K562 (cell line): ENCODE results near the gene UBA1. TPM values are rescaled to one million over a fixed set of nuclear protein-coding genes. Genes with fewer than 3 reads are reported as not detected.

Experiments used
- BCLAF1 ChIP-seq, 2 experiments: fragments of 450-650 bp in 1 of 2; IDR thresholded peaks; 2 replicates each; pipeline ENCODE4 v1.6.1; 2011 to 2017; ENCODE audit warnings: low read depth in 2 of 2, antibody characterized with exemption in 1 of 2, borderline replicate concordance in 1 of 2, low read length in 1 of 2, mild to moderate bottlenecking in 1 of 2, mixed read lengths in 1 of 2; ENCODE audit not compliant: control insufficient read depth in 1 of 2
- BHLHE40 ChIP-seq: IDR thresholded peaks from 2 replicates; pipeline ENCODE4 v1.6.1; 2011; ENCODE audit warnings: low read length, improper control_type of control experiment
- BRF2 ChIP-seq: IDR thresholded peaks from 3 replicates; pipeline ENCODE4 v1.6.1; 2011; ENCODE audit warnings: borderline replicate concordance, mild to moderate bottlenecking; ENCODE audit not compliant: insufficient read length, insufficient read depth
- CBFA2T2 ChIP-seq: fragments of 450-650 bp; conservative IDR thresholded peaks from 2 replicates; pipeline ENCODE4 v1.6.1; 2017; ENCODE audit warnings: mild to moderate bottlenecking
- GABPB2 ChIP-seq: fragments of 250-450 bp; sonication (Bioruptor Pico); conservative IDR thresholded peaks from 2 replicates; pipeline ENCODE4 v1.5.1; 2021; ENCODE audit warnings: mild to moderate bottlenecking
- GATAD2B ChIP-seq: fragments of 450-650 bp; IDR thresholded peaks from 2 replicates; pipeline ENCODE4 v1.6.1; 2017; ENCODE audit warnings: mild to moderate bottlenecking, borderline replicate concordance
- HLTF ChIP-seq: fragments of 450-650 bp; IDR thresholded peaks from 2 replicates; pipeline ENCODE4 v1.6.1; 2016
- HNRNPLL ChIP-seq: fragments of 200-400 bp; formaldehyde crosslinking; IDR thresholded peaks from 2 replicates; pipeline ENCODE4 v1.6.1; 2017; ENCODE audit warnings: low read length, low read depth, mild to moderate bottlenecking; ENCODE audit not compliant: poor library complexity, severe bottlenecking
- NFE2L1 ChIP-seq: fragments of 450-650 bp; IDR thresholded peaks from 2 replicates; pipeline ENCODE4 v1.6.1; 2016; ENCODE audit warnings: missing genetic modification characterization, low read depth, mild to moderate bottlenecking, missing compliant biosample characterization, moderate library complexity, borderline replicate concordance
- RCOR1 ChIP-seq, 2 experiments: IDR thresholded peaks; 2 replicates each; pipeline ENCODE4 v1.6.1; 2012; ENCODE audit warnings: low read depth in 2 of 2, low read length in 2 of 2, borderline replicate concordance in 1 of 2, improper control_type of control experiment in 1 of 2
- TAF1 ChIP-seq: IDR thresholded peaks from 2 replicates; pipeline ENCODE4 v1.6.1; 2011; ENCODE audit warnings: mild to moderate bottlenecking, low read length, moderate library complexity; ENCODE audit not compliant: insufficient read depth, control insufficient read depth, severe bottlenecking; ENCODE audit errors: extremely low read depth
- ZNF239 ChIP-seq: fragments of 250-450 bp; sonication (Bioruptor Pico); IDR thresholded peaks from 2 replicates; pipeline ENCODE4 v1.4.0; 2020; ENCODE audit warnings: mild to moderate bottlenecking
- ZNF347 ChIP-seq: fragments of 450-650 bp; formaldehyde crosslinking; IDR thresholded peaks from 2 replicates; pipeline ENCODE4 v1.4.0; 2020; ENCODE audit warnings: low read depth, mild to moderate bottlenecking, moderate library complexity
- ZNF75A ChIP-seq: fragments of 450-650 bp; formaldehyde crosslinking; IDR thresholded peaks from 2 replicates; pipeline ENCODE4 v1.4.0; 2020; ENCODE audit warnings: mild to moderate bottlenecking
- ZNF785 ChIP-seq: fragments of 250-450 bp; sonication (Bioruptor Pico); IDR thresholded peaks from 2 replicates; pipeline ENCODE4 v1.4.0; 2020; ENCODE audit warnings: mild to moderate bottlenecking
- ZSCAN32 ChIP-seq: fragments of 450-650 bp; formaldehyde crosslinking; IDR thresholded peaks from 2 replicates; pipeline ENCODE4 v1.4.0; 2020; ENCODE audit warnings: mild to moderate bottlenecking, moderate library complexity
- polyA plus RNA-seq, 8 experiments: library from polyadenylated mRNA; depleted of rRNA in 4 of 8; stranded (reverse) in 5 of 8; unstranded in 3 of 8; fragments of >200 nt; fragmentation: Nextera tagmentation in 2 of 8; fragmentation: Illumina TruSeq in 1 of 8; extraction: Ambion mirVana in 2 of 8; extraction: Trizol in 1 of 8; gene quantifications; 2 replicates each; pipeline versions ENCODE4 v1.2.1 to v1.2.3, GENCODE V29; 2011 to 2014; ENCODE audit warnings: inconsistent platforms in 1 of 8, missing spikeins in 1 of 8
- total RNA-seq, 7 experiments: library from RNA; depleted of rRNA in 6 of 7; stranded (reverse); fragments of >200 nt in 6 of 7; fragmentation: Illumina TruSeq in 2 of 7; extraction: Trizol in 2 of 7; gene quantifications; 2 replicates each; pipeline versions ENCODE4 v1.2.1 to v1.2.3, GENCODE V29; 2011 to 2021; ENCODE audit warnings: low replicate concordance in 1 of 7
- TF ChIP-seq, protein P1 (sequence below): sonication (generic); formaldehyde crosslinking; IDR thresholded peaks from 2 replicates; pipeline ENCODE4 v1.8.0; 2022; ENCODE audit warnings: mild to moderate bottlenecking, missing genetic modification reagents

UBA1 gene
- total and polyA plus RNA-seq, 9 of the 15 experiments (the other 6 are each of a cell fraction or from before 2014, with no cell fraction given), result 32.0 to 174 (median 93.6) TPM

DNA sequence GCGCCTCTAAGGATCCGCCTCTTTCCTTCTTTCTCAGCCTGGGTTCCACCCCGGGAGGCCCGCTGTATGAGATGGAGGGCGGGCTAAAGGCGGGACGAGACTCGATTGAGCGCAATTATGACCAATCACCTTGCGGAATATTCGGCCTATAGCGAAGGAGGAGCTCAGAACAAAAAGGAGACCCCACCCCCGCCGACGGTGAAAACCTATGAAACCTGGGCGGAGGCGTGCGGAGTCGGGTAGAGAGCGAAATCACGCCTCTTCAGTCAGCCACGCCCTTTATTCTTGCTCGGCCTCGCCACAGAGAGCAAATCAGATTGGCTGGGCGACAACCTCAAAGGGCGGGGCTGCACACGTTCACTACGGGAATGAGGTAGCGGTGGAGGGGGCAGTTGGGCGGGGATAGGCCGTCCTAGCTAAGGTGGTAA, 24.2 kb downstream of the UBA1 start (continued):
- TF ChIP-seq BCLAF1 (IDR thresholded peaks at IDR 0.05; ENCODE audit: borderline replicate concordance in 1 of 2, control insufficient read depth in 1 of 2, low read depth in 2 of 2, low read length in 1 of 2) (no peak), BHLHE40 (peak; percentile 3; the same call in 1 of the 2 replicates), ZNF75A (CRISPR knock-in tag) (no peak), ZNF239 (CRISPR knock-in tag) (no peak), NFE2L1 (tag) (no peak), ZNF347 (CRISPR knock-in tag) (no peak), HLTF (no peak), BRF2 (no peak), ZSCAN32 (CRISPR knock-in tag) (no peak), ZNF785 (no peak), CBFA2T2 (no peak), TAF1 (peak; percentile 12), GABPB2 (no peak), GATAD2B (no peak), HNRNPLL (peak; percentile 71), RCOR1 (IDR thresholded peaks at IDR 0.05; ENCODE audit: borderline replicate concordance in 1 of 2, low read depth in 2 of 2, low read length in 2 of 2) (peak in 1 of 2 experiments; percentile 80; a peak in 2 of 4 replicates)
- TF ChIP-seq, protein P1, sequence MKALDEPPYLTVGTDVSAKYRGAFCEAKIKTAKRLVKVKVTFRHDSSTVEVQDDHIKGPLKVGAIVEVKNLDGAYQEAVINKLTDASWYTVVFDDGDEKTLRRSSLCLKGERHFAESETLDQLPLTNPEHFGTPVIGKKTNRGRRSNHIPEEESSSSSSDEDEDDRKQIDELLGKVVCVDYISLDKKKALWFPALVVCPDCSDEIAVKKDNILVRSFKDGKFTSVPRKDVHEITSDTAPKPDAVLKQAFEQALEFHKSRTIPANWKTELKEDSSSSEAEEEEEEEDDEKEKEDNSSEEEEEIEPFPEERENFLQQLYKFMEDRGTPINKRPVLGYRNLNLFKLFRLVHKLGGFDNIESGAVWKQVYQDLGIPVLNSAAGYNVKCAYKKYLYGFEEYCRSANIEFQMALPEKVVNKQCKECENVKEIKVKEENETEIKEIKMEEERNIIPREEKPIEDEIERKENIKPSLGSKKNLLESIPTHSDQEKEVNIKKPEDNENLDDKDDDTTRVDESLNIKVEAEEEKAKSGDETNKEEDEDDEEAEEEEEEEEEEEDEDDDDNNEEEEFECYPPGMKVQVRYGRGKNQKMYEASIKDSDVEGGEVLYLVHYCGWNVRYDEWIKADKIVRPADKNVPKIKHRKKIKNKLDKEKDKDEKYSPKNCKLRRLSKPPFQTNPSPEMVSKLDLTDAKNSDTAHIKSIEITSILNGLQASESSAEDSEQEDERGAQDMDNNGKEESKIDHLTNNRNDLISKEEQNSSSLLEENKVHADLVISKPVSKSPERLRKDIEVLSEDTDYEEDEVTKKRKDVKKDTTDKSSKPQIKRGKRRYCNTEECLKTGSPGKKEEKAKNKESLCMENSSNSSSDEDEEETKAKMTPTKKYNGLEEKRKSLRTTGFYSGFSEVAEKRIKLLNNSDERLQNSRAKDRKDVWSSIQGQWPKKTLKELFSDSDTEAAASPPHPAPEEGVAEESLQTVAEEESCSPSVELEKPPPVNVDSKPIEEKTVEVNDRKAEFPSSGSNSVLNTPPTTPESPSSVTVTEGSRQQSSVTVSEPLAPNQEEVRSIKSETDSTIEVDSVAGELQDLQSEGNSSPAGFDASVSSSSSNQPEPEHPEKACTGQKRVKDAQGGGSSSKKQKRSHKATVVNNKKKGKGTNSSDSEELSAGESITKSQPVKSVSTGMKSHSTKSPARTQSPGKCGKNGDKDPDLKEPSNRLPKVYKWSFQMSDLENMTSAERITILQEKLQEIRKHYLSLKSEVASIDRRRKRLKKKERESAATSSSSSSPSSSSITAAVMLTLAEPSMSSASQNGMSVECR, result no peak
